Smooth muscle cell (in vitro differentiated cells): Measurements from ENCODE around the gene KCTD10. TPM values are rescaled to one million over a fixed set of nuclear protein-coding genes. Genes with fewer than 3 reads are reported as not detected.
"Not testable (repeated sequence)": the region's sequence is repeated elsewhere in the genome, so short reads cannot be mapped to it uniquely, and the experiment has no call there.

Source experiments
- DNase-seq: peaks from one replicate; lab custom pipeline; 2025; ENCODE audit not compliant: unreplicated experiment; lab: John Stamatoyannopoulos, UW
- H2AFZ ChIP-seq: fragments of 200-600 bp; sonication (generic); 2 replicates; pipeline ENCODE4 v1.6.0; 2016; ENCODE audit warnings: antibody characterized with exemption, low read depth, mild to moderate bottlenecking
- H3F3A ChIP-seq: fragments of 200-600 bp; sonication (generic); 2 replicates; pipeline ENCODE4 v1.6.0; 2017; ENCODE audit warnings: antibody characterized with exemption, low read depth
- H3K27ac ChIP-seq: fragments of 200-600 bp; sonication (generic); 2 replicates; pipeline ENCODE4 v1.5.1; 2016; ENCODE audit warnings: low read depth, mild to moderate bottlenecking
- H3K27me3 ChIP-seq: fragments of 200-600 bp; sonication (generic); 2 replicates; pipeline ENCODE4 v1.6.1; 2016; ENCODE audit warnings: low read depth, mild to moderate bottlenecking
- H3K36me3 ChIP-seq: fragments of 200-600 bp; sonication (generic); 2 replicates; pipeline ENCODE4 v1.5.1; 2016; ENCODE audit warnings: low read depth
- H3K4me1 ChIP-seq: fragments of 200-600 bp; sonication (generic); 2 replicates; pipeline ENCODE4 v1.5.1; 2016; ENCODE audit warnings: low read depth
- H3K4me2 ChIP-seq: fragments of 200-600 bp; sonication (generic); 2 replicates; pipeline ENCODE4 v1.6.0; 2016; ENCODE audit warnings: mild to moderate bottlenecking
- H3K4me3 ChIP-seq: fragments of 200-600 bp; sonication (generic); 2 replicates; pipeline ENCODE4 v1.5.1; 2016; ENCODE audit warnings: mild to moderate bottlenecking
- H3K79me2 ChIP-seq: fragments of 200-600 bp; sonication (generic); 2 replicates; pipeline ENCODE4 v1.6.0; 2016; ENCODE audit warnings: low read depth, mild to moderate bottlenecking
- H3K9ac ChIP-seq: fragments of 200-600 bp; sonication (generic); 2 replicates; pipeline ENCODE4 v1.6.0; 2016; ENCODE audit warnings: low read depth
- H3K9me3 ChIP-seq: fragments of 200-600 bp; sonication (generic); replicated peaks from 2 replicates; pipeline ENCODE4 v1.5.1; 2016; ENCODE audit warnings: low read depth
- H4K20me1 ChIP-seq: fragments of 200-600 bp; sonication (generic); 2 replicates; pipeline ENCODE4 v1.6.0; 2016; ENCODE audit warnings: low read depth
- CTCF ChIP-seq: fragments of 200-600 bp; sonication (generic); IDR thresholded peaks from 2 replicates; pipeline ENCODE4 v1.5.1; 2017; ENCODE audit warnings: borderline replicate concordance, mild to moderate bottlenecking, antibody characterized with exemption; ENCODE audit not compliant: insufficient read depth, poor library complexity, severe bottlenecking
- WGBS: methylation state at CpG from one replicate; pipeline ENCODE4 v1.1.7; 2016; ENCODE audit warnings: low lambda C conversion rate; 5-methylcytosine and 5-hydroxymethylcytosine counted together
- polyA plus RNA-seq: library from polyadenylated mRNA; unstranded; fragments of >200 nt; fragmentation: Nextera tagmentation; extraction: Ambion mirVana; gene quantifications from 2 replicates; pipeline ENCODE4 v1.2.1, GENCODE V29; 2016
- total RNA-seq: library from RNA; depleted of rRNA; stranded (reverse); fragments of >200 nt; gene quantifications from 2 replicates; pipeline ENCODE4 v1.2.3, GENCODE V29; 2014

The KCTD10 gene
- total and polyA plus RNA-seq, 2 experiments from 2014 or later = 79.6 to 89.7 TPM

- Histone ChIP-seq H3K4me3 (no peak overlapping the region), H2AFZ (no peak overlapping the region), H3K79me2 (peaks cover 20% of the 10 kb centered on the region), H3K27me3 (no peaks in the 10 kb centered on the region), H3K4me1 (no peaks in the 10 kb centered on the region), H4K20me1 (peaks cover 31% of the 10 kb centered on the region), H3K9me3 (no peaks in the 10 kb centered on the region), H3K4me2 (no peak overlapping the region), H3F3A (peaks cover 5% of the 10 kb centered on the region), H3K36me3 (peaks cover 3% of the 10 kb centered on the region), H3K27ac (peak overlapping the region; percentile 1), H3K9ac (no peak overlapping the region)
- DNase-seq = no peak
- whole genome bisulfite sequencing = 76% methylated on average over 2 of the region's 2 CpGs
- no peak for TF ChIP-seq CTCF
Observed at GRCh38 chr12:109445191-109445609, 31.9 kb downstream of the KCTD10 start.

- H3K27ac ChIP-seq = peak overlapping the region; percentile 15
- no peaks in the 10 kb centered on the region for H3K9me3 ChIP-seq
- no peak overlapping the region for H3K9ac ChIP-seq
- H3F3A ChIP-seq = peaks cover 5% of the 10 kb centered on the region
- H3K36me3 ChIP-seq = no peaks in the 10 kb centered on the region
- peaks cover 21% of the 10 kb centered on the region for H4K20me1 ChIP-seq
- H3K27me3 ChIP-seq = no peaks in the 10 kb centered on the region
- no peak overlapping the region for H3K4me3 ChIP-seq
- no peak for DNase-seq
- WGBS = 79% methylated on average over 6 of the region's 6 CpGs
- H2AFZ ChIP-seq = no peak overlapping the region
- peaks cover 14% of the 10 kb centered on the region for H3K79me2 ChIP-seq
- no peaks in the 10 kb centered on the region for H3K4me1 ChIP-seq
- no peak for TF ChIP-seq CTCF
- H3K4me2 ChIP-seq = no peak overlapping the region
Observed at GRCh38 chr12:109444259-109444658, 32.8 kb downstream of the KCTD10 start.

- Histone ChIP-seq H3K27ac (peak overlapping the region; percentile 15), H4K20me1 (peaks cover 17% of the 10 kb centered on the region), H3K9ac (no peak overlapping the region), H3K79me2 (peaks cover 9% of the 10 kb centered on the region), H3F3A (peaks cover 5% of the 10 kb centered on the region), H3K27me3 (no peaks in the 10 kb centered on the region), H3K4me3 (no peak overlapping the region), H3K4me1 (no peaks in the 10 kb centered on the region), H3K36me3 (no peaks in the 10 kb centered on the region), H3K4me2 (no peak overlapping the region), H2AFZ (no peak overlapping the region), H3K9me3 (no peaks in the 10 kb centered on the region)
- 98% methylated on average over 5 of the region's 5 CpGs for WGBS
- no peak for DNase-seq
- no peak for TF ChIP-seq CTCF
Observed at GRCh38 chr12:109443794-109444193, 33.3 kb downstream of the KCTD10 start.

GRCh38 chr12:109440851-109441490 lies 36.1 kb downstream of the KCTD10 start:
- no peak overlapping the region for H2AFZ ChIP-seq
- H3K27me3 ChIP-seq = no peaks in the 10 kb centered on the region
- no peak overlapping the region for H3K4me2 ChIP-seq
- peaks cover 2% of the 10 kb centered on the region for H3F3A ChIP-seq
- H3K9me3 ChIP-seq = no peaks in the 10 kb centered on the region
- no peak overlapping the region for H3K4me3 ChIP-seq
- no peak overlapping the region for H3K27ac ChIP-seq
- no peaks in the 10 kb centered on the region for H3K79me2 ChIP-seq
- no peaks in the 10 kb centered on the region for H3K36me3 ChIP-seq
- no peaks in the 10 kb centered on the region for H4K20me1 ChIP-seq
- 87% methylated on average over 9 of the region's 9 CpGs for WGBS
- no peak for DNase-seq
- no peaks in the 10 kb centered on the region for H3K4me1 ChIP-seq
- TF ChIP-seq CTCF = no peak
- no peak overlapping the region for H3K9ac ChIP-seq

GRCh38 chr12:109439951-109440350 lies 37.1 kb downstream of the KCTD10 start:
- not testable (repeated sequence) for H3K9ac ChIP-seq, H4K20me1 ChIP-seq, H3K4me3 ChIP-seq, H2AFZ ChIP-seq, H3K27ac ChIP-seq, H3K4me2 ChIP-seq, H3K4me1 ChIP-seq, DNase-seq, H3F3A ChIP-seq, H3K9me3 ChIP-seq, H3K27me3 ChIP-seq, H3K79me2 ChIP-seq, H3K36me3 ChIP-seq
- 97% methylated on average over 13 of the region's 13 CpGs for WGBS
